ENCODE measurements around the gene PLPPR1. TPM values are rescaled to one million over a fixed set of nuclear protein-coding genes. Genes with fewer than 3 reads are reported as not detected.

The PLPPR1 gene
- total and polyA plus RNA-seq, 2 donors (not counting 3 experiments of a cell fraction or from before 2014, with no cell fraction given) = 0.18 to 0.50 TPM

DNA sequence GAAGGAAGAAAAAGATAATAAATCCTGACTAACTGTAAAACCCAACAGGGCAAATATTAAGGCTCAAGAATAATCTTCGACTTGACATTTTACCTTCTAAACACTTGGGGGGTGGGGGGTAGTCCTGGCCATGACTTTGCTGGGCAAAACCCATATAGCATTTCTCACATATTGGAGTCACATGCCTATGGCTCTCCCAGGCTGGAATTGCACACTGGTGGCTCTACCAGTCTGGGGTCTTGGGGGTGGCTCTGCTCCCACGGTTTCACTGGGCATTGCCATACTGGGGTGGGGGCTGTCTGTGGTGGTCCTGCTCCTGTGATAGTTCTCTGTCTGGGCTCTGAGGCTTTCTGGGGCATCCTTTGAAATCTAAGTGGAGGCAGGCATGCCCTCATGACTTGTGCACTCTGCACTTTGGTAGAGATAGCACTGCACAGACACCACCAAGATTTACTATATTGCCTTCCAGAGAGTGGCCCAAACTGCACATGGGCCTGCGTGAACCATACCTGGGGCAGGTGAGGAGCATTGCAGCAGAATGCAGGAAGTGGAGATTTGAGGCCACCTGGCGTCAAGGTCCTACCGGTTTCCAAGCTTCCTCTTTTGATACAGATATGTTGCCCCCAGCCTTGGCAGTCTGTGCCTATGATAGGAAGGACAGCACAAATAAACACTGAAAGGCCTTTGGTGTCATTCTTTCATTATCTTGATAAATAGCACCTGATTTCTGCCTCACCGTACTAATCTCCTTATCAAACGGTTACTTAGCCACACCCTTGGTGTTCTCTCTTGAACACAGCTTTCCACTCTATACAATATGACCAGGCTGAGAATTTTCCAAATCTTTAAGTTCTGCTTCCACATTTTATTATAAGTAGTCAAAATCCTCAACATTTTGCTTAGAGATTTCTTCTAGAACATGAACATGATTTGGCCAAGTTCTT lies 326.5 kb downstream of the PLPPR1 start:
- Histone ChIP-seq H3K27me3 (ENCODE audit: control insufficient read depth in 2 of 2, insufficient read depth in 2 of 2, low read length in 2 of 2) (no peaks in the 10 kb centered on the region), H3K4me2 (ENCODE audit: insufficient read depth, low read length) (no peak overlapping the region), H3K36me3 (ENCODE audit: control insufficient read depth in 2 of 2, extremely low read depth in 1 of 2, insufficient read depth in 2 of 2, low read length in 2 of 2) (no peaks in the 10 kb centered on the region), H3K27ac (ENCODE audit: insufficient read depth, low read depth, low read length) (no peak overlapping the region), H3K4me3 (replicated peaks in 1 of 3; ENCODE audit: insufficient read depth in 1 of 3, low read depth in 1 of 3, low read length in 3 of 3) (no peak overlapping the region), H2AFZ (ENCODE audit: low read depth, low read length) (no peak overlapping the region), H3K9ac (replicated peaks; ENCODE audit: extremely low read depth, insufficient read depth, low read length) (no peak overlapping the region), H3K4me1 (ENCODE audit: control insufficient read depth, extremely low read depth, insufficient read depth, low read length) (no peaks in the 10 kb centered on the region), H3K9me1 (replicated peaks; ENCODE audit: control insufficient read depth, extremely low read depth, insufficient read depth, low read length) (no peaks in the 10 kb centered on the region), H3K9me3 (replicated peaks; ENCODE audit: control insufficient read depth, insufficient read depth, low read length) (no peaks in the 10 kb centered on the region), H3K79me2 (ENCODE audit: control insufficient read depth, insufficient read depth, low read length) (no peaks in the 10 kb centered on the region), H4K20me1 (replicated peaks; ENCODE audit: control insufficient read depth, extremely low read depth, insufficient read depth, low read length) (no peaks in the 10 kb centered on the region)
- FAIRE-seq (no peak), DNase-seq (ENCODE audit: low read depth, low spot score) (no peak)
- no TSS peak for BruUV-seq (replicated peaks)
- intact Hi-C loops (cut with micrococcal nuclease) (no loop called here), dilution Hi-C loops (cut with MboI; ENCODE audit: extremely low pct_ligation_motif_present, low sequenced_read_pairs) (no loop called here)
- TF ChIP-seq GATA2 (IDR thresholded peaks at IDR 0.05; ENCODE audit: insufficient read depth, insufficient read length, low read depth, low read length) = no peak
- TF ChIP-seq POLR2A (IDR thresholded peaks at IDR 0.05; ENCODE audit: low read depth, low read length) = no peak
- TF ChIP-seq EZH2 (IDR thresholded peaks at IDR 0.05; ENCODE audit: borderline replicate concordance, low read depth, low read length, severe bottlenecking) = no peak
- TF ChIP-seq JUN (IDR thresholded peaks at IDR 0.05; ENCODE audit: borderline replicate concordance, insufficient read depth, insufficient read length, low read depth) = no peak
- TF ChIP-seq, protein P1, sequence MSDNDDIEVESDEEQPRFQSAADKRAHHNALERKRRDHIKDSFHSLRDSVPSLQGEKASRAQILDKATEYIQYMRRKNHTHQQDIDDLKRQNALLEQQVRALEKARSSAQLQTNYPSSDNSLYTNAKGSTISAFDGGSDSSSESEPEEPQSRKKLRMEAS (IDR thresholded peaks at IDR 0.05; ENCODE audit: insufficient read depth, insufficient read length) = no peak
- TF ChIP-seq, protein P2, sequence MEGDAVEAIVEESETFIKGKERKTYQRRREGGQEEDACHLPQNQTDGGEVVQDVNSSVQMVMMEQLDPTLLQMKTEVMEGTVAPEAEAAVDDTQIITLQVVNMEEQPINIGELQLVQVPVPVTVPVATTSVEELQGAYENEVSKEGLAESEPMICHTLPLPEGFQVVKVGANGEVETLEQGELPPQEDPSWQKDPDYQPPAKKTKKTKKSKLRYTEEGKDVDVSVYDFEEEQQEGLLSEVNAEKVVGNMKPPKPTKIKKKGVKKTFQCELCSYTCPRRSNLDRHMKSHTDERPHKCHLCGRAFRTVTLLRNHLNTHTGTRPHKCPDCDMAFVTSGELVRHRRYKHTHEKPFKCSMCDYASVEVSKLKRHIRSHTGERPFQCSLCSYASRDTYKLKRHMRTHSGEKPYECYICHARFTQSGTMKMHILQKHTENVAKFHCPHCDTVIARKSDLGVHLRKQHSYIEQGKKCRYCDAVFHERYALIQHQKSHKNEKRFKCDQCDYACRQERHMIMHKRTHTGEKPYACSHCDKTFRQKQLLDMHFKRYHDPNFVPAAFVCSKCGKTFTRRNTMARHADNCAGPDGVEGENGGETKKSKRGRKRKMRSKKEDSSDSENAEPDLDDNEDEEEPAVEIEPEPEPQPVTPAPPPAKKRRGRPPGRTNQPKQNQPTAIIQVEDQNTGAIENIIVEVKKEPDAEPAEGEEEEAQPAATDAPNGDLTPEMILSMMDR (IDR thresholded peaks at IDR 0.05; ENCODE audit: extremely low read depth in 1 of 2, insufficient read depth in 1 of 2, low read depth in 1 of 2, low read length in 2 of 2) = no peak
- no peak for TF ChIP-seq FOS (IDR thresholded peaks at IDR 0.05; ENCODE audit: borderline replicate concordance, insufficient read depth, low read length)
- no peak for TF ChIP-seq POLR2AphosphoS5 (IDR thresholded peaks at IDR 0.05; ENCODE audit: insufficient read depth, low read depth, low read length)
- ChIA-PET POLR2A (no interaction called here), CTCF (no interaction called here)
